Measurements from ENCODE around the gene HRH1. TPM values are rescaled to one million over a fixed set of nuclear protein-coding genes. Genes with fewer than 3 reads are reported as not detected.
"Not testable (repeated sequence)": the region's sequence is repeated elsewhere in the genome, so short reads cannot be mapped to it uniquely, and the experiment has no call there.

HRH1 gene
- total and polyA plus RNA-seq, 4 donors: 3.9 to 45.1 (median 13.4) TPM

DNA sequence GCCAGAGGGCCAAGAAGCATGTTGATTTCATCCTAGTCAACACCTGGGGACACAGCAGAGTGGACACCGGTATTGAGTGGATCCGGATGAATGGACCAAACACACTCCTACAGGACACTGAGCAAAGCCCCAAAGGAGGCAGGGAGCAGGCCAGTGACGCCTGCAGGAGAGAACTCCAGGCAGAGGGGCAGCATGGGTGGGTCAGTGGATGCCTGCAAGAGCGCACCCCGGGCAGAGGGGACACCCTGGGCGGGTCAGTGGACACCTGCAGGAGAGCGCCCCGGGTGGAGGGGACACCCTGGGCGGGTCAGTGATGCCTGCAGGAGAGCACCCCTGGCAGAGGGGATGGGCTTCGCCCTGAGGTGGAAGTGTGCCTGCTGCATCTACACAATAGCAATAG is 27.6 kb upstream of the HRH1 start:
- Histone ChIP-seq H3K4me3 (ENCODE audit: low read length in 2 of 2) (no peak overlapping the region), H3K36me3 (ENCODE audit: control insufficient read depth in 1 of 2, insufficient read depth in 2 of 2, low read length in 1 of 2) (no peaks in the 10 kb centered on the region), H3K9me3 (ENCODE audit: control insufficient read depth, low read length) (no peaks in the 10 kb centered on the region), H3K27me3 (ENCODE audit: control insufficient read depth in 1 of 2, insufficient read depth in 2 of 2, low read length in 1 of 2) (no peaks in the 10 kb centered on the region), H3K4me1 (ENCODE audit: control insufficient read depth in 1 of 2, insufficient read depth in 2 of 2, low read length in 2 of 2) (no peaks in the 10 kb centered on the region), H3K27ac (ENCODE audit: low read depth in 1 of 2, low read length in 2 of 2) (no peak overlapping the region)
- DNase-seq (no peak), ATAC-seq (ENCODE audit: low FRiP score) (peak; percentile 39)
- 96 to 97% methylated on average over 10 of the region's 10 CpGs for WGBS, 2 donors
- intact Hi-C loops (cut with DNase I): no loop called here

- DNase-seq (no peak), ATAC-seq (ENCODE audit: low FRiP score) (no peak)
- 95 to 96% methylated on average over 8 of the region's 8 CpGs for WGBS, 2 donors
- Histone ChIP-seq H3K4me1 (ENCODE audit: control insufficient read depth in 1 of 2, insufficient read depth in 2 of 2, low read length in 2 of 2) (no peaks in the 10 kb centered on the region), H3K36me3 (ENCODE audit: control insufficient read depth in 1 of 2, insufficient read depth in 2 of 2, low read length in 1 of 2) (no peaks in the 10 kb centered on the region), H3K9me3 (ENCODE audit: control insufficient read depth, low read length) (no peaks in the 10 kb centered on the region), H3K27ac (ENCODE audit: low read depth in 1 of 2, low read length in 2 of 2) (no peak overlapping the region), H3K27me3 (ENCODE audit: control insufficient read depth in 1 of 2, insufficient read depth in 2 of 2, low read length in 1 of 2) (no peaks in the 10 kb centered on the region), H3K4me3 (ENCODE audit: low read length in 2 of 2) (no peak overlapping the region)
- intact Hi-C loops (cut with DNase I): no loop called here
Measured at GRCh38 chr3:11128682-11129632, 25.3 kb upstream of the HRH1 start.

GRCh38 chr3:11130385-11130784 is 23.9 kb upstream of the HRH1 start:
- Histone ChIP-seq H3K4me1 (ENCODE audit: control insufficient read depth in 1 of 2, insufficient read depth in 2 of 2, low read length in 2 of 2) (no peaks in the 10 kb centered on the region), H3K9me3 (ENCODE audit: control insufficient read depth, low read length) (no peaks in the 10 kb centered on the region), H3K4me3 (ENCODE audit: low read length in 2 of 2) (no peak overlapping the region), H3K36me3 (ENCODE audit: control insufficient read depth in 1 of 2, insufficient read depth in 2 of 2, low read length in 1 of 2) (no peaks in the 10 kb centered on the region), H3K27ac (ENCODE audit: low read depth in 1 of 2, low read length in 2 of 2) (no peak overlapping the region), H3K27me3 (ENCODE audit: control insufficient read depth in 1 of 2, insufficient read depth in 2 of 2, low read length in 1 of 2) (no peaks in the 10 kb centered on the region)
- 87 to 91% methylated on average over 7 of the region's 7 CpGs for WGBS, 2 donors
- intact Hi-C loops (cut with DNase I): loop anchor here in 1 of 2 donors (5.0 kb wide), 1 partner anchor 68 kb away; no protein-coding TSS in a partner anchor
- DNase-seq (no peak), ATAC-seq (ENCODE audit: low FRiP score) (no peak)

- DNase-seq (no peak), ATAC-seq (ENCODE audit: low FRiP score) (no peak)
- intact Hi-C loops (cut with DNase I): loop anchor here in 1 of 2 donors (5.0 kb wide), 1 partner anchor 69 kb away; no protein-coding TSS in a partner anchor
- H3K36me3 ChIP-seq (ENCODE audit: control insufficient read depth in 1 of 2, insufficient read depth in 2 of 2, low read length in 1 of 2): no peaks in the 10 kb centered on the region
- H3K27ac ChIP-seq (ENCODE audit: low read depth in 1 of 2, low read length in 2 of 2): peak overlapping the region; percentile 45 to 82
- no peaks in the 10 kb centered on the region for H3K27me3 ChIP-seq (ENCODE audit: control insufficient read depth in 1 of 2, insufficient read depth in 2 of 2, low read length in 1 of 2)
- H3K4me1 ChIP-seq (ENCODE audit: control insufficient read depth in 1 of 2, insufficient read depth in 2 of 2, low read length in 2 of 2): peaks cover 0 to 3% of the 10 kb centered on the region in 2 donors
- H3K4me3 ChIP-seq (ENCODE audit: low read length in 2 of 2): no peak overlapping the region
- 53 to 63% methylated on average over 5 of the region's 5 CpGs for WGBS, 2 donors
- no peaks in the 10 kb centered on the region for H3K9me3 ChIP-seq (ENCODE audit: control insufficient read depth, low read length)
Measured at GRCh38 chr3:11131371-11131770, 22.9 kb upstream of the HRH1 start.

DNA sequence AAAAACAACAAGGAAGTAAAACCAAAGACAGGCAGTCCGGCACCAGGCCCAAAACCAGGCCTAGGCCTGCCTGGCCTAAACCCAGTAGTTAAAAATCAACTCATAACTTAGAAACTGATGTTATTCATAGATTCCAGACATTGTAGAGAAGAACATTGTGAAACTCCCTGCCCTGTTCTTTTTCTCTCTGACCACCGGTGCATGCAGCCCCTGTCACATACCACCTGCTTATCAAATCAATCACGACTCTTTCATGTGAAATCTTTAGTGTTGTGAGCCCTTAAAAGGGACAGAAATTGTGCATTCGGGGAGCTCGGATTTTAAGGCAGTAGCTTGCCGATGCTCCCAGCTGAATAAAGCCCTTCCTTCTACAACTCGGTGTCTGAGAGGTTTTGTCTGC is 22.4 kb upstream of the HRH1 start:
- H3K27me3 ChIP-seq (ENCODE audit: control insufficient read depth in 1 of 2, insufficient read depth in 2 of 2, low read length in 1 of 2); DNase-seq; H3K4me1 ChIP-seq (ENCODE audit: control insufficient read depth in 1 of 2, insufficient read depth in 2 of 2, low read length in 2 of 2); H3K9me3 ChIP-seq (ENCODE audit: control insufficient read depth, low read length); H3K4me3 ChIP-seq (ENCODE audit: low read length in 2 of 2); H3K36me3 ChIP-seq (ENCODE audit: control insufficient read depth in 1 of 2, insufficient read depth in 2 of 2, low read length in 1 of 2); ATAC-seq (ENCODE audit: low FRiP score): not testable (repeated sequence)
- intact Hi-C loops (cut with DNase I): loop anchor here in 1 of 2 donors (5.0 kb wide), 1 partner anchor 70 kb away; no protein-coding TSS in a partner anchor
- H3K27ac ChIP-seq (ENCODE audit: low read depth in 1 of 2, low read length in 2 of 2): peak overlapping the region; percentile 45 to 64
- WGBS, 2 donors: 59 to 64% methylated on average over 6 to 7 of the region's 7 CpGs

DNA sequence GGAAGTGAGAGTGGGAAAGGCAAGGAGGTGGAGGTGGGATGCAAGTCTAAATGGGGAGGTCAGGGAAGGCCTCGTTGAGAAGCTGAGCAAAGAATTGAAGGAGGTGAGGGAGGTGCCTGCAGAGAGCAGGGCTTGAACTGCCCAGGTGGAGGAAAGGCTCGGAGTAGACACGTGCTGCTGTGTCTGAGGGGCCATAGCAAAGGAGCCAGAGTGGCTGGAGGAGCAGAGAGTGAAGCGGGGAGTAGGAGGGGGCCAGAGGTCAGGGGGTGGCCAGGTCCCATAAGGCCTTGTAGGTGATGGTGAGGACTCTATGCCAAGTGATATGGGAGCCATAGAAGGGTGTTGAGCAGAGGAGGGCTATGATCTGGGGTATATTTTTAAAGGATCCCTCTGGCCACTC is 21.4 kb upstream of the HRH1 start:
- ATAC-seq (ENCODE audit: low FRiP score): no peak
- WGBS, 2 donors: 91 to 93% methylated on average over 4 of the region's 4 CpGs
- no peak overlapping the region for H3K4me3 ChIP-seq (ENCODE audit: low read length in 2 of 2)

DNA sequence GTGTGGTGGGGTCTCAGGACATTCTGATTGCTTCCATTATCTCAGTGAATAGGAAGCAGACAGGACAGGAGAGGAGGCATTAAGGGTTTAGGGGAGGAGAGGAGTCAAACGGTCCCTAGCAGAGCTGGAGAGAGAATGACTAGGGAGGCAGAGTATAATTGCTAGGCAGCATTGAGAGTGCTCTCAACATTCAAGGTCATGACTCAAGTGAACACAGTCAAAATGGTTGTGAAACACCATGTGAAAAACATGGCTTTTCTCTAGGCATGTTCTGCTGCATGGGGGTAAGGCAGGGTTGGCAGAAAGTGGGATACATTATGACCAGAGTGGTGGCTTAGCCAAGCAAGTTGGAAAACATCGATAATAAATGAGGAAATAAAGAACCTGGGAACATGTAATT is 19.5 kb upstream of the HRH1 start:
- Histone ChIP-seq H3K27ac (ENCODE audit: low read depth in 1 of 2, low read length in 2 of 2) (no peak overlapping the region), H3K27me3 (ENCODE audit: control insufficient read depth in 1 of 2, insufficient read depth in 2 of 2, low read length in 1 of 2) (no peaks in the 10 kb centered on the region), H3K4me3 (ENCODE audit: low read length in 2 of 2) (no peak overlapping the region), H3K9me3 (ENCODE audit: control insufficient read depth, low read length) (no peaks in the 10 kb centered on the region), H3K36me3 (ENCODE audit: control insufficient read depth in 1 of 2, insufficient read depth in 2 of 2, low read length in 1 of 2) (no peaks in the 10 kb centered on the region), H3K4me1 (ENCODE audit: control insufficient read depth in 1 of 2, insufficient read depth in 2 of 2, low read length in 2 of 2) (peaks cover 0 to 3% of the 10 kb centered on the region in 2 donors)
- 67 to 68% methylated on average over 2 of the region's 2 CpGs for WGBS, 2 donors
- DNase-seq (no peak), ATAC-seq (ENCODE audit: low FRiP score) (no peak)
- intact Hi-C loops (cut with DNase I): loop anchor here in 1 of 2 donors (5.0 kb wide), 1 partner anchor 72 kb away; no protein-coding TSS in a partner anchor

More for the DNA sequence above, 21.4 kb upstream of the HRH1 start:
- H3K9me3 ChIP-seq (ENCODE audit: control insufficient read depth, low read length): no peaks in the 10 kb centered on the region
- no peak for DNase-seq
- H3K36me3 ChIP-seq (ENCODE audit: control insufficient read depth in 1 of 2, insufficient read depth in 2 of 2, low read length in 1 of 2): no peaks in the 10 kb centered on the region
- H3K4me1 ChIP-seq (ENCODE audit: control insufficient read depth in 1 of 2, insufficient read depth in 2 of 2, low read length in 2 of 2): peaks cover 0 to 3% of the 10 kb centered on the region in 2 donors
- intact Hi-C loops (cut with DNase I): loop anchor here in 1 of 2 donors (5.0 kb wide), 1 partner anchor 71 kb away; no protein-coding TSS in a partner anchor
- H3K27ac ChIP-seq (ENCODE audit: low read depth in 1 of 2, low read length in 2 of 2): no peak overlapping the region
- no peaks in the 10 kb centered on the region for H3K27me3 ChIP-seq (ENCODE audit: control insufficient read depth in 1 of 2, insufficient read depth in 2 of 2, low read length in 1 of 2)

DNA sequence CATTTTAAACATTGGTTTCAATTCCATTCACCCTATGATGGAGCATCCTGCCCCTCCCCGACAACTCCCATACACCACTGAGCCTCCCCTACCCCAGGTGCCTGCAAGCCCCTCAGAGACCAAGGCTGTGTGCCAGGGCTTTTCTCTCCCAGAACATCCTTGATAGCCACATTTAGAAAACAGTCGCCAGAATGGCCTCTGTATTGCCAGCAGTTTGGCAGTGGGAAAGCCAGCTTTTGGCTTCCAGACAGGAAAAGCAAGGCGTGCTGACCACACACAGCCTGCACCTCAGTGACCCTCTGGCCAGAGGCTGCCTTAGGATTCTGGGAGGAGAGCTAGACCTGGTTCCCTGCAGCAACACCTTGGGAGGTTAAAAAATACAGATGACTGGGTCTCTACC is 18.2 kb upstream of the HRH1 start:
- no peaks in the 10 kb centered on the region for H3K9me3 ChIP-seq (ENCODE audit: control insufficient read depth, low read length)
- peak overlapping the region; percentile 49 to 83 for H3K27ac ChIP-seq (ENCODE audit: low read depth in 1 of 2, low read length in 2 of 2)
- no peaks in the 10 kb centered on the region for H3K36me3 ChIP-seq (ENCODE audit: control insufficient read depth in 1 of 2, insufficient read depth in 2 of 2, low read length in 1 of 2)
- no peaks in the 10 kb centered on the region for H3K27me3 ChIP-seq (ENCODE audit: control insufficient read depth in 1 of 2, insufficient read depth in 2 of 2, low read length in 1 of 2)
- ATAC-seq (ENCODE audit: low FRiP score) (peak; percentile 1), DNase-seq (no peak)
- intact Hi-C loops (cut with DNase I): no loop called here
- no peak overlapping the region for H3K4me3 ChIP-seq (ENCODE audit: low read length in 2 of 2)
- 38 to 40% methylated on average over 3 of the region's 3 CpGs for WGBS, 2 donors
- peaks cover 0 to 3% of the 10 kb centered on the region in 2 donors for H3K4me1 ChIP-seq (ENCODE audit: control insufficient read depth in 1 of 2, insufficient read depth in 2 of 2, low read length in 2 of 2)
